ENCODE measurements around the gene ASCL2. TPM values are rescaled to one million over a fixed set of nuclear protein-coding genes. Genes with fewer than 3 reads are reported as not detected.

ASCL2 gene
- total and polyA plus RNA-seq, 2 experiments from 2014 or later = not detected

DNA sequence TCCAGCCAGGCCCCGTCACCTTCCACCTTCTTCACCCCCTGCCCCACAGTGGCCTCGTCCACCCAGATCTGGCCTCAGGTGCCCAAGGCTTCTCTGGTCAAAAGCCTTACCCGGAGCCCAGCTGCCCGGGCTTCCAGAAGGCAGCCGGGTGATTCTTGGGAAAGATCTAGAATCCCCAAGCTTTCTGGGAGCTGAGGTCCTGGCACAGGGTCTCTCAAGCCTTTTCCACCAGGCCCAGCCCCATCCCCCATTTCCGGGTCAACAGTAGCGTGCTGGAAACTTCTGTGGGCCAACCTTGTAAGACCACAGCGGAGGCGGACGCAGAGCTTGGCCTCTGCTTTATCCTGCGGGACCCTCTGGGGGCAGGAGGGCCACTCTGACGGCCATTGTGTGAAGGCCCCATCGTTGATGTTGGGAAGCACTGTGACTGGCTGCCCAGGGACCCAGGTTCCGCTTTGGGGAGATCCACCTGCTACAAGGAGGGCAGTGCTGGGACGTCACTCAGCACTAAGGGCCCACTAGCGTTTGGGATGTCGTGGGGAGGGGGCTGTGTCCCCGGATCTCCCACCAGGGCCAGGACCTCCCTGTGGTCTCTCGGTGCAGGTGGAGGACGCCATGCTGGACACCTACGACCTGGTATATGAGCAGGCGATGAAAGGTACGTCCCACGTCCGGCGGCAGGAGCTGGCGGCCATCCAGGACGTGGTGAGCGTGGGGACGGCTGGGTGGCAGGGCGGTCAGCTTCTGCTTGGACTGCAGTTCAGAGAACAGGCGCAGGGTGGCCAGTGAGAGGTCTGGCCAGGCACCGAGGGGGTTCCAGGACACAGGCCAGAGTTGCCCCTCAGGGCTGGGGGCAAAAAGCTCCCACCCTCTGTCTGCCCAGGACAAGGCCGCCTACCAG lies 42.9 kb upstream of the ASCL2 start:
- no peaks in the 10 kb centered on the region for H3K9me3 ChIP-seq (ENCODE audit: low read depth)

DNA sequence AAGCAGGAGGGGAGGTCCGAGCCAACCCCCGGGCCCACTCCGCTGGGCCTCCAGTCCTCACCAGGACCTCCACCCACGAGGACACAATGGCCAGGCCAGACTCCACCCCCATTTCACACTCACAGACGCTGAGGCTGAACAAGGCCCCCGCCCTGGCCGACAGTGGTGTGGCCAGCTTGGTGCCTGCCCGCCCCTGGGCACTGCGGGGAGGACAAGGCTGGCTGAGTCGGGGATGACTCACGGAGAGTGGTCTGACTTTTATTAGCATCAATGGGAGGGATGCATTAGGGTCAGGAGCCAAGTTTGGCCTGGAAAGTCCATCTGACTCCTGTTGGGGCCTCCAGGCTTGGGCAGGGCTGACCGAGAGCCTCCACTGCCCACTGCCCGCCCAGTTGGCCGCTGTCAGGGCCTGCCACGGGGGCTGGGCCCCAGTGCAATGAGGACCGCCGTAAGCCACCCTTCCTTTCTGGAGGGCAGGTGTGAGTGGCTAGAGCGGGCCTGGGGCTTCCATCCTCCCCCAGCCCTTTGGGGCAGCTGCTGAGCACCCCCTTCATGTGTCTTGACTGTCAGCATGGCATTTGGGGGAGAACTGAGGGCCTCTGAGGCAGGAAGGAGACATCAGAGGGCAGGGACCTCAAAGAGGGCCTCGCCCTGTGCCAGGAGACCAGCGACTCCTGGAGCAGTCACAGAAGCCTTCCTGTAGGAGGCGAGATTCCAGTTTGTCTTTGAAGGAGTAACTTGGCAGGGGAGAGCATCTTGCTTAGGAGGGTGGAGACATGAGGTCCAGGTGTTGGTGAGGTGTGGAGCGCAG lies 42.0 kb upstream of the ASCL2 start:
- Histone ChIP-seq H3K4me1 (ENCODE audit: low read depth) (peaks cover 15% of the 10 kb centered on the region), H3K4me3 (no peak overlapping the region), H3K9me3 (ENCODE audit: low read depth) (no peaks in the 10 kb centered on the region), H3K27ac (no peak overlapping the region), H3K27me3 (no peaks in the 10 kb centered on the region), H3K36me3 (no peaks in the 10 kb centered on the region)
- peak in 1 of 2 donors; percentile 40 for DNase-seq (ENCODE audit: low read depth in 1 of 2, low spot score in 1 of 2)
- TF ChIP-seq, protein P1, sequence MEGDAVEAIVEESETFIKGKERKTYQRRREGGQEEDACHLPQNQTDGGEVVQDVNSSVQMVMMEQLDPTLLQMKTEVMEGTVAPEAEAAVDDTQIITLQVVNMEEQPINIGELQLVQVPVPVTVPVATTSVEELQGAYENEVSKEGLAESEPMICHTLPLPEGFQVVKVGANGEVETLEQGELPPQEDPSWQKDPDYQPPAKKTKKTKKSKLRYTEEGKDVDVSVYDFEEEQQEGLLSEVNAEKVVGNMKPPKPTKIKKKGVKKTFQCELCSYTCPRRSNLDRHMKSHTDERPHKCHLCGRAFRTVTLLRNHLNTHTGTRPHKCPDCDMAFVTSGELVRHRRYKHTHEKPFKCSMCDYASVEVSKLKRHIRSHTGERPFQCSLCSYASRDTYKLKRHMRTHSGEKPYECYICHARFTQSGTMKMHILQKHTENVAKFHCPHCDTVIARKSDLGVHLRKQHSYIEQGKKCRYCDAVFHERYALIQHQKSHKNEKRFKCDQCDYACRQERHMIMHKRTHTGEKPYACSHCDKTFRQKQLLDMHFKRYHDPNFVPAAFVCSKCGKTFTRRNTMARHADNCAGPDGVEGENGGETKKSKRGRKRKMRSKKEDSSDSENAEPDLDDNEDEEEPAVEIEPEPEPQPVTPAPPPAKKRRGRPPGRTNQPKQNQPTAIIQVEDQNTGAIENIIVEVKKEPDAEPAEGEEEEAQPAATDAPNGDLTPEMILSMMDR (IDR thresholded peaks at IDR 0.05; ENCODE audit: low read depth, low read length) = no peak

More for the DNA sequence above, 42.9 kb upstream of the ASCL2 start:
- Histone ChIP-seq H3K27me3 (no peaks in the 10 kb centered on the region), H3K4me1 (ENCODE audit: low read depth) (peaks cover 15% of the 10 kb centered on the region), H3K4me3 (no peak overlapping the region), H3K36me3 (no peaks in the 10 kb centered on the region), H3K27ac (no peak overlapping the region)
- TF ChIP-seq, protein P1 (IDR thresholded peaks at IDR 0.05; ENCODE audit: low read depth, low read length) = no peak
- DNase-seq (ENCODE audit: low read depth in 1 of 2, low spot score in 1 of 2) = no peak

DNA sequence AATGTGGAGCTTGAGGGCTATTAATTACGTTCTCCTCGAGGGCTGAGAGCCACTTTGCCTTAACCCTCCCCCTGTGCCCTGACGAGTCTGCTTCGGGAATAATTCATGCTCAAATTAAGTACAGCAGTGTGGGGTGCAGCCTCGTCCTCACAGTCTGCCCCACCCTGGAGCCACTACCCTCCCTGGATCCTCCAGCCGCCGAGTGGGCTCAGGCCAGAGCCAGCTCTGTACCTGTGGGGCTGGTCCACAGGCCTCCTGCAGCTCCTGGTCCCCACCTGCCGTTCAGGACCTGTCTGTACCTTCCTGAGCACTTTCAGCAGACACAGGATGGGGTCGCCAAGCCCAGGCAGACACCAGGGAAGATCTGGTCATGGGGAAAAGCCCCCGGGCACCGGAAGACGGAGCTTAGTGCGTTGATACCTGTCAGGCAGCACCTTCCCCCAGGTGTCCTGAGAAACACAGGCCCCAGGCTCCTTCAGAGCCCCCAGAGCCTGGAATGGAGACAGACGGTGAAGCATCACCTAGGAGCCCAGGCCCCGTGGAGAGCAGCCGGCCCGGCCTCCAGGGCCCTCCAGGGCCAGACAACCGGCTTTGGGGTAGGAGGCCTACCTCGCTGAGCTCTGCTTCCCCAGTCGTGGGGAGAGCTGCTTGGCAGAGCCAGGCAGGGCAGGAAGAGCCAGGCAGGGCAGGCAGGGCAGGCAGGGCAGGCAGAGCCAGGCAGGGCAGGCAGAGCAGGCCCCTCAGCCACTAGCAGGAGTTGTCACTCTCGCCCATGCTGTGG lies 41.2 kb upstream of the ASCL2 start:
- H3K4me1 ChIP-seq (ENCODE audit: low read depth) = peaks cover 15% of the 10 kb centered on the region
- no peak overlapping the region for H3K4me3 ChIP-seq
- H3K27me3 ChIP-seq = no peaks in the 10 kb centered on the region
- no peak for DNase-seq (ENCODE audit: low read depth in 1 of 2, low spot score in 1 of 2)
- no peaks in the 10 kb centered on the region for H3K36me3 ChIP-seq
- TF ChIP-seq, protein P1 (IDR thresholded peaks at IDR 0.05; ENCODE audit: low read depth, low read length) = no peak
- no peaks in the 10 kb centered on the region for H3K9me3 ChIP-seq (ENCODE audit: low read depth)
- no peak overlapping the region for H3K27ac ChIP-seq

DNA sequence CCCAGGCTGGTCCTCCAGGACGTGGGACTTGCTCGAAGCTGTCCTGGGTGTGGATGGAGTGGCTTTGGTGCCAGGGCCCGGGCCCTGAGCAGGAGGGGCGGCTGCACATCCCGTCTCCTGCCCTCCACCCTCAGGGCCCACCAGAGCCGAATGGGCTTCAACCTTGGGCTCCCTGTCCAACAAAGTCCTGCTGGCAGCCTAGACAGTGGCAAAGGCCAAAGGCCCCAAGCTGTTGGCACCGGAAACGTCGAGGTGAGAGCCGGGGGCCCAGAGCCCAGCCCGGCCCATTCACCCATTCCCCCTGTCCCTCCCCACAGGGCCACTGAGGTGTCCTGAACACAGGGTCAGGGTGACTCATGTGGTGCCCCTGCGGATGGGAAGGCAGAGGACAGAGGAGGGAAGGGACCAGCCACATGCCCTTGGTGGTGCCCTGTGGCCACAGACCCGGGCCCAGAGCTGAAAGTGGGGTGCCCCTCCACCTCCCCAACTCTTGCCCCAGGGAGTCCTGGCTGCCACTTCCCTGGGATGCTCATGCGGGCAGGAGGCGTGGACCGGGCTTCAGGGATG lies 40.5 kb upstream of the ASCL2 start:
- no peaks in the 10 kb centered on the region for H3K27me3 ChIP-seq
- no peak overlapping the region for H3K4me3 ChIP-seq
- H3K4me1 ChIP-seq (ENCODE audit: low read depth) = peaks cover 22% of the 10 kb centered on the region
- no peak for DNase-seq (ENCODE audit: low read depth in 1 of 2, low spot score in 1 of 2)
- TF ChIP-seq, protein P1 (IDR thresholded peaks at IDR 0.05; ENCODE audit: low read depth, low read length) = no peak
- no peak overlapping the region for H3K27ac ChIP-seq
- H3K36me3 ChIP-seq = no peaks in the 10 kb centered on the region
- no peaks in the 10 kb centered on the region for H3K9me3 ChIP-seq (ENCODE audit: low read depth)
